GM21390 (cell line): ENCODE measurements around the gene CYB561.

ENCODE experiments used
- ATAC-seq: cut with Tn5 transposase; IDR thresholded peaks from one replicate; pipeline ENCODE4 v1.9.1; 2021; ENCODE audit not compliant: unreplicated experiment

Gene CYB561

DNA sequence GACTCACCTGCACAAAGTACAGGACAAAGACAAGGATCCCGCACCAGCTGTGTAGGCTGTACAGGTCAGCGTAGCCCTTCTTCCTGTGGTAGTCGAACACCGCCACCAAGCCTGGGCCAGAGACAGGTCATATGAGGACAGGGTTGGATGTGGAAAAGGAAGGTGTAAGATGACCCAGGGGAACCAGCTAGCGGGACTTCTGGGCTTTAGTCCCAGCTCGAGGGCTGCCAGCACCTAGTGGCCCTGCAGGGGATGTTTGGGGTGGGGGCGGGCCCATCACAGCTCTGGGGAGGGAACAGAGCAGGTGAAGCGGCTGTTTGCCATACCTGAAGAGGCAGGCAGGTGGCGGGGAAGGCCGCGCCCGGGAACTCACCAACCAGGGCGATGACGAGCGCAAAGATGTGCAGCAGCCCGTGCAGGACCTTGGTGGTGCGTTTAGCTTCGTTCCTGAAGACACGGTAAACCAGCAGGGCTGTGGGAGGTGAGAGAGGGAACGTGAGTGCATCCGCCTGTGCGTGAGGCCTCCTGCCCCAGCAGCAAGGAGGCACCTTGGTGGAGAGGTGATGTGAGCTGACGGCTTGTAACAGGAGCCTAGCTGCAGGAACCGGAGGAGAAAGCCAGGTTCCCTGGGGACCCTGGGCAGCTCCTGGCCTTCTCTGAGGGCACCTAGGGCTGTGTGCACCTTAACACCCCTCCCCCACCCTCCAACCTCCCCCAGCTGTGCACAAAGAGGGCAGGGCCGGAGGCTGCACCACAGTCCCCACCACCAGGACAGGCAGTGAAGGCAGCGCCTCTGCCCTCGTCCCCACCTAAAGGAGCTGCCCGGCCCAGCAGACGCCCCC, 10.2 kb downstream of the CYB561 start:
- no peak for ATAC-seq

DNA sequence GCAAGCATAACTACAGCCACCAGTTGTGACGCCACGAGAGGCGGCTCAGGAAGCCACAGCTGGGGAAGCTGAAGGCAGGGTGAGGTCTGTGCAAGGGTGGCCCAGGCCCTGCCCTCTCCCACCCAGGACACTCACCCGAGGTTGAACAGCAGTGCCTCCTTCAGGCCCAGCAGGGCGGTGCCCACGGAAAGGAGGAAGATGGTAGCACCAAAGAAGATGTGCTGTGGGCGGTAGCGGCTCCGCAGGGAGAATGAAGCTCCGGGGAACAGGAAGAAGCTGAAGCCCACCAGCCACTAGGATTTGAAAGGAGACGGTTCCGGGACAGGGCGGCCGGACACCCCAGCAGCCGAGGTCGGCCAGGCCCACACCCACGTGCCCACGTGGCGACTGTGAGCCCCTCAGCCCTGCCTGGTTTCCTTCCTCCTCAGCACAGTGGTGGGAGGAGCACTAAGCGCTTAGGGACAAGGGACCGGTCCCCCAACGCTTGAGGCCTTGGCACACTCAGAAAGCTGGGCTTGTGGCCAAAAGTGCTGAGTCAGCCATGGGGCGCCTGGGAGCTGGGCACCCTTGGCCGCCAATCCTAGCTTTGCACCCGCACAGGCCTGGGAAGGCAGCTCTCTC, 11.0 kb downstream of the CYB561 start:
- ATAC-seq = no peak

DNA sequence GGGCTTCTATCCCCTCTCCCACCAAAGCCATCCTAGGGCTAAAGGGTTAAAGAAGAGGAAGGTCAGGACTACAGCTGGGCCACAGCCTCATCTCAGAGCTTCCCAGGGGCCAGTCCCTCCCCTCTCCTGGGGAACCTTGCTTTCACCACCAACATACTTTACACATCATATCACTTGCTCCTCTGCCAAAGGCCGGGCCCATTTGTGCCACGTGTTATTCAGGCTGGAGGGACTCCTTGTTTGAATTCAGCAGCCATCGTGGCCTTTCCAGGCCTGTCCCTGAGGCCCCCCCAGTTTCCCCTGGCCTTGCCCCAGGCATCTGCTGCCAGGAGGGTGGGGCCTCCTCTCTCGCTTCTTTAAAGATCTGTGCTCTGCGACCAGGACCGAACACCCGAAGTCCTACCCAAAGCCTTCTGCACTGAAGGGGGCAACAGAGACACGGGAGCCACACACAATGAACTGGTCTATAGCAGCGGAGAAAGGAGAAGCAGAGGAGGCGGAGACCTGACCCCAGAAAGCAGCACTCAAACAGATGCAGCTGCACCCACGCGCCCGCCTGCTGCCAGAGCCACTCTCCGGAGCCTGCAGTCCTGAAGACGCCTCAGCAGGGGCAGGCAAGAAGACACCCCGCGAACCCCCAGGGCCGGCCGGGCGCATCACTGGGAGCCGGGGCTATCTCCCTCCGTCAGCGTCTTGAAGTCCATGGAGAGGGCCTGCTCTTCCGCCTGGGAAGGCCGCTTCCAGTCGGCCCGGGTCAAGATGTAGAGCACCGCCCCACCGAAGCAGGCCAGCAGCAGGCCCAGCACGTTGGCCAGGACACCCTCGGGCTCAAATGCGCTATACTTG, 12.1 kb downstream of the CYB561 start:
- no peak for ATAC-seq

DNA sequence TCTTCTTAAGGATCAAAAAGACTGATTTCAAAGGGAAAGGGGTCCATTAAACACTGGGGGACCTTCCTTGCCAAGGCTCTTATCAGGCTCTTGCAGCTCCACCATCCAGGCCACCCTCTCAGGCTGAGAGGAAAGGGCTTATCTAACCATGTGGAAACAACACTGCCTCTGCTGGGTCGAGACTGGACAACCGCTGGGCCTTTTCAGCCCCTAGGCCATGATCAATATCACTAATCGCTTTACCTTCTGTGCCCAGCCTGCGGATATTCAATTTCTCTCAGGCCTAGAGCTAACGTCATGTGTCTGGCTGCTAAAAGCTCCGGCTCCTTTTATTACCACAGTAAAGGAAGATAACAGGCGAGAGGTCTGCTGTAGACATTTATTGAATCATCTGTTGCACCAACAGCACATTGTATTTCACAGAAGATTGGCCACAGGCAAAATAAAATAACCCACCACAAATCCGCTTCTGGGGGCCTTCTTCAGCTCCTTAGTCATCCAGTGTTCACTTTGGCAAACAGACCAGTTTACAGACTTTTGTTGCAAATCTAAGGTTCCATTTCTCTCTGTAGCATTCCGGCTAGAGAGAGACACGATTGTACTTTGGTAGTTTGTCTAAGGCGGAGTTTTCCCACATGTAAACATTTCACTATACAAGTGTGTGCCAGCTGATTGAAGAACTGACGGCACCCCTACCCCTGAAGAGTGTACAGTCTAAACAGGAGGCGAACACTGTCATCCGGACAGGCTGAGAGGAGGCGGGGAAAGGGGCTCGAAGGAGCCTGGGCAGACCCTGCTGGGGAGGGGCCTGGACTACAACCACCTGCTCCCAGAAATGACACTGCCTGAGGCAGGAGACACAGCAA, 13.9 kb downstream of the CYB561 start:
- ATAC-seq = no peak

DNA sequence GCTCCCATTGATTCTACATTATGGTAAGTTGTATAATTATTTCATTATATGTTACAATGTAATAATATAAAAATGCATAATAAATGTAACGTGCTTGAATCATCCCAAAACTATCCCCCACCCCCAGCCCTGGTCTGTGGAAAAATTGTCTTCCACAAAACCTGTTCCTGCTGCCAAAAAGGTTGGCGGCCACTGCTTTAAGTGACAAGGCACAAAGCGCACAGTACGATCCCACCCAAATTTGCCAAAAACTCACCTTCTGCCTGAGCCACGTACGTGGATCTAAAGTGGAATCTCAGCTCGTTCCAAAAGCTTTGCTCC, 14.5 kb downstream of the CYB561 start:
- no peak for ATAC-seq

DNA sequence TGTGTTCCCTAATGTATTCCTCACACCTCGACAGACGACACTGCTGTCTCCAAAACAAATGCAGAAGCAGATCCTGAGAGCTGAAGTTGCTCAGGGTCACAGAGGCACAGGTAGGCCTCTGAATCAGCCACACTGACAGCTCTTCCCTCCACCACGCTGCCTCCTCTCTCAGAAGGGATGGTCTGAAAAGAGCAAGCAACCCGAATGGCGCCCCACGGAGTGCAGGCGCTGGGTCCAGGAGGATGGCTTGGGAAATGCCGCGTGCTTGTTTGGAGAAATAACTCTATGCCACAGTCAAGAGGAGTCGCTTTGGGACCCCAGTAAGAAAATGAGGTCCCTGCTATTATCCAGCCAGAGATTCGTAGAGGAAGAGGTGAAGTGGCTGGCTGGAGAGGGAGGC, 15.9 kb downstream of the CYB561 start:
- ATAC-seq = no peak

DNA sequence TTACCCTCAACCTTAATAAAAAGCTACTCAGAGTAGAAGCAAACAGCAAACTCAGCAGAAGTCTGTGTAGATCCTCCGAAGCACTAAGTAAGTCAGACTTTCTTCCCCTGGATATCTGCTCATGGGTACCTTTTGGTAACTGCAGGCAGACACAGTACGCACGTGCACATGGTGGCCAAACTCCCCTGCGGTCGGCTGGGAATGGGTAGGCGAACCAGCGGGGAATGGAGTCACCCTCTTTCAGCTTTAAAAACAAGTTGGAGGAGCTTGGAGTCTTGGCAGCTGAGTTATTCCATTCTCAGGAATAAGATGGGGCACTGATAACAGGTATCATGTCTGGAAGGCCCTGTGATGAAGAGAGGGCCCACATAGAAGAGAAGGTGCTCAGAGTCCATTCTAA, 16.3 kb downstream of the CYB561 start:
- no peak for ATAC-seq

DNA sequence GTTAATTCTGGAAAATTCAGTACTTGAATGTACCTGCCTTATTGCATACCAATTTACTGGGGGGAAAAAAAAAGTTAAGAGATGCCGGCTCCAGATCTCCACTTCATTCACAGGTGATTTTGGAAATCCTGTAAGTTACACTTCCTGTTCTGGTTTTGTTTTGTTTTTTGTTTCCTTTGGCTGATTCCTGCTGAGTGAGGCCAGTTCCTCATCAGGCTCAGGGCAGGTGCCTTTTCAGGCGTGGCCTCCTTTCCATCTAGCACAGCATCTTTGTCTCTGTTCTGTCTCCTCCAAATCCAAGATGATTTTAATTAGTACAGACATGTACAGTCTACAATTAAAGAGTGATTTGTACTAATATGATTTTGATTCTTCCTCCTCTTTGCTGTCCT, 19.2 kb downstream of the CYB561 start:
- ATAC-seq = no peak

DNA sequence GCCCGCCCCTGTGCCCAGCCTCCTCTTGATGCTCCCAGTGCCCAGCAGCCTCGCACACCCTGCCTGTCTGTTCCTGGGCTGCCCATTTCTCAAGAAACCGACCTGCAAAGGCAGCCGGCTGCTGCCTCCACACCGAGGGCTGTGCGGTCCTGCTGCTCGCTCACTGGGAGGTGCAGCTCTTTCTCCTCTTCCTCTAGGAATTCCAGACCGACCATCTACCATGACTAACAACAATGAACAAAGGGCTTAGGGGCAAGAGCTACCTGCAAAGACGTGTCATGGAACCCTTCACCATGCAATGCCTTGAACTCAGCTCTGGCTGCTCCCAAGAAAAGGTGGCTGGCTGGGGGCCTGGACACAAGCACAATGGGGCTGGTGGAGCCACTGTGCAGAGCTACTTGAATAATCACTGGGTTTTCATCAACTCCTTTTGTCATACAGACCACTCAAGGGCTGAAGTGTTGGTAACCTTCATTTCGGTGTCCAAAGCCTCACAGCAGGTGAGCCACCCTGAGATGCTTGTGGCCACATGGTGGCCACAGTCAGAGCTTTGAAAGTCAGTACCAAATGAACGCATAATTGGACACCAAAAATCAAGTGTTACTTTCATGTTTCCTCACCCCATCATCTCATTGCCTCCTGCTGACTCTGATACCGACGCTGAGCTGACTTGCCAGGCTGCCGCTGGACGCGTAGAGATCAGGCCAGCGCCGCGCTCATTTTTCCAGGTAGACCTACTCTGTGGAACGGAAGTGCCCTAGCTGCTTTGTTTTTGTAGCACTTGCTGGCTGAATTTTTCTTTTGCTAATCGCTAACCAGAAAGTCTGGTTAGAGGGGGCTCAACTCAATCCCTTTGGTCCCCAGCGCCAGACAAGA, 19.8 kb downstream of the CYB561 start:
- no peak for ATAC-seq

DNA sequence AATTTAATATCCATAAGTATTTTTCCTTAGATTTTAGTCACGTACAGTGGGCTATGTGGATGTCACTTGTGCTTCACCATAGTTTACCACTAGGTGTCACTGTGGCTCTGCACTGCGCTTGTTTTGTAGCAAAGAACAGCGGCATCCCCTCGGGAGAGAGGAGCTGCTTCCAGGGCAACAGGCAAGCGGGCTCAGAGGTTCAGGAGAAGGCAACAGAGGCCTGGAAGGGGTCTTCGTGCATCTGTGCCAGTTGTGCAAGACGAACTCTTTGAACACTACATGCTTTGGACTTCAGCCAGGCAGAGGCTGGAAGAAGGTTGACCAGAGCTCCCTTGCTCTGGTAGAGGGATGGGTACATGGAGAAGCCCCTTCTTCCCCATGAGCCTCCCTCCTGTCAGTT, 20.6 kb downstream of the CYB561 start:
- ATAC-seq = no peak

DNA sequence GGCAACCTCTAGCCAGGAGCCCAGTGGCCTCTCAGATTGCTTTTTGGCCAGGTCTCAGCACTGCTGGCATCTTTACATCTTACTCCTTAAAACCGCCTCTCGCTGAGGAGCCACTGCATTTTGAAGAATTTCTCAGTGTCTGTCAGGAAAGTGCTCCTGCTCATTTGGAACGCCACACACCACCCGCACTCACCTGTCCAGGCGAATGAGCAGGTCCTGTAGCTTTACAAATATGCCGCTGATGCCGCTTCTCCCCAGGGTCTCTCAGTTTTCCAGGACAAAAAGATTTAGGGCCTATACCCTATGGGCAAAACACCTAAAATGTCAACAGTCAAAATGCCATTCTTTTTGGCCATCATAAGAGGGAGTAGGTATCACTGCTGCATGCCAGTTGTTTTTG, 22.1 kb downstream of the CYB561 start:
- ATAC-seq = no peak

DNA sequence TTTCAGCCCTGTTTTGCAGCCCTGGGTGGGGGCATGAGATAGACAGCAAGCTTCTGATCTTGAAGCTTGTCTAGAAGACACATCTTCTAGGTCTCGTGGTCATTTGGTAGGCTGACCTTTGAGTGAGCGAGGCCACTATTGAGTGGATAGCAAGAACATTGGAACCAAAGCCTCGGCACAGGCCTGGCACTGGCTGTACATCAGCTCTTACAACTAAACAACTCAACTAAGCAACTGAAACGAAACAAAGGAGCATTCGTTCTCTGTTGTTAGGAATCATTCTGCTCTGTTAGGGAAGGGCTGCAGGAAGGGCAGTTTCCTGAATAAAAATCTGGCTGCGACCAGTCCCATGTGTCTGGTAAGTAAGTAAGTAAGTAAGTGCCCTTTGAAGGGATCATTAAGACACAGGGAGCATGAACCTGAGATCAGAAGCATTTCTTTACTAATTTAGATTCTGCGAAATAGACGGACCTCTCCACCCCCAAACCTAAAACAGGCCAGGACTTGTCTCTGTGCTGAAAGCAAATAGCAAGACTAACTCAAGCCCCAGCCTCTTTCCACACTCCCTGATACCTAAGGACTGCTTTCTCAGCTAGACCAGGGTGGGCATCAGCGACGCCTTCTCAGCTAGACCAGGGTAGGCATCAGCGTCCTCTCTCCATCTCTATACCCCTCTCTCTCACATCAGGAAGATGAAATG, 22.7 kb downstream of the CYB561 start:
- no peak for ATAC-seq

DNA sequence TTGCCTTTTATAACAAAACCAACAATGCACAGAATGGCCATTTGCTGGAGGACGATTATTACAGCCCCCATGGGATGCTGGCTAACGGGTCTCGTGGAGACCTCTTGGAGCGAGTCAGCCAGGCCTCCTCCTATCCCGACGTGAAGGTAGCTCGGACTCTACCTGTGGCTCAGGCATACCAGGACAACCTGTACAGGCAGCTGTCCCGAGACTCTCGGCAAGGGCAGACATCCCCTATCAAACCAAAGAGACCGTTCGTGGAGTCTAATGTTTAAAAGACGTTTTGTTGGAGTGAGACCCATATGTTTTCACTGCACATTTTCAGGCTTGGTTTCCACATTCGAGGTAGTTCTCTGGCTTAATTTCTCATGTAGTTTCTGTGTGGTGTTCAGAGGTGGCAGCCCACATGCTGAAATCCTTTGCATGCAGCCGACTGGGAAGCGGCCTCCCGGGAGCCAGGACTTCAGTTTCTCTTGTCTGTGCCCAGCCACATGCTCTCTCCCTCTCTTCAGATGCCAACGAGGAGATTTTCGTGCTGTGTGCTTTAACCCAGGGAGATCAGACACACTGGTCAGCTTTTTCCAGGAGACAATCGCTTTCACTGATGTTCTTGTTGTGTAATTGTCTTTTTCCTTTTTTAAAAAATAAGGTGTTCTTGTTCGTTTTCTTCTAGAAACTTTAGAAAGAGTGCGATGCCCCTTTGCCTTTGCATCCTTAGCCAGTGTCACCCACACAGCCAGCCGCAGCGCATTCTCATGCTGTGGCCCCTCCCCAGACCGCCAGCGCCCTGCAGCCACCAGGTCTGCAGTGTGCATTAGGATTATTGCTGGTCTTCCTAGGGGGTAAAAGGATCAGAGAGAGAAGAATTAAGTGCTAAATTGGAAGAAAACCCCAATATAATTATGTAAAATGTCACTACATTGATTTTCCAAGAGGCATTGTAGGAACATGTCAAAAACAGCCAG, 24.1 kb downstream of the CYB561 start:
- no peak for ATAC-seq

DNA sequence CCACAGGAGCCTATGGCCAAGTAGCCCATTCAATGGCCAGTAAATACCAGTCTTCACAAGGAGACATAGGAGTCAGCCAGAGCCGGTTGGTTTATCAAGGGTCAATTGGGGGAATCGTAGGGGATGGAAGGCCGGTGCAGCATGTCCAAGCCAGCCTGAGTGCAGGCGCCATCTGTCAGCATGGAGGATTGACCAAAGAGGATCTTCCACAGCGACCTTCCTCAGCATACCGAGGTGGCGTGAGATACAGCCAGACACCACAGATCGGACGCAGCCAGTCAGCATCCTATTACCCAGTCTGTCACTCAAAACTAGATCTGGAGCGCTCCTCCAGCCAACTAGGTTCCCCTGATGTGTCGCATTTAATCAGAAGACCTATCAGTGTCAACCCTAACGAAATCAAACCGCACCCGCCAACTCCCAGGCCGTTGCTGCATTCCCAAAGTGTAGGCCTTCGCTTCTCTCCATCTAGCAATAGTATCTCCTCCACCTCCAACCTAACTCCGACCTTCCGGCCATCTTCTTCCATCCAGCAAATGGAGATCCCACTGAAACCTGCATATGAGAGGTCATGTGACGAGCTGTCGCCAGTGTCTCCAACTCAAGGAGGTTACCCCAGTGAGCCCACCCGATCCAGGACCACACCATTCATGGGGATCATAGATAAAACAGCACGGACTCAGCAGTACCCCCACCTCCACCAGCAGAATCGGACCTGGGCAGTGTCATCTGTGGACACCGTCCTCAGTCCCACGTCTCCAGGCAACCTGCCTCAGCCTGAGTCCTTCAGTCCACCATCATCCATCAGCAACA, 25.0 kb downstream of the CYB561 start:
- no peak for ATAC-seq

DNA sequence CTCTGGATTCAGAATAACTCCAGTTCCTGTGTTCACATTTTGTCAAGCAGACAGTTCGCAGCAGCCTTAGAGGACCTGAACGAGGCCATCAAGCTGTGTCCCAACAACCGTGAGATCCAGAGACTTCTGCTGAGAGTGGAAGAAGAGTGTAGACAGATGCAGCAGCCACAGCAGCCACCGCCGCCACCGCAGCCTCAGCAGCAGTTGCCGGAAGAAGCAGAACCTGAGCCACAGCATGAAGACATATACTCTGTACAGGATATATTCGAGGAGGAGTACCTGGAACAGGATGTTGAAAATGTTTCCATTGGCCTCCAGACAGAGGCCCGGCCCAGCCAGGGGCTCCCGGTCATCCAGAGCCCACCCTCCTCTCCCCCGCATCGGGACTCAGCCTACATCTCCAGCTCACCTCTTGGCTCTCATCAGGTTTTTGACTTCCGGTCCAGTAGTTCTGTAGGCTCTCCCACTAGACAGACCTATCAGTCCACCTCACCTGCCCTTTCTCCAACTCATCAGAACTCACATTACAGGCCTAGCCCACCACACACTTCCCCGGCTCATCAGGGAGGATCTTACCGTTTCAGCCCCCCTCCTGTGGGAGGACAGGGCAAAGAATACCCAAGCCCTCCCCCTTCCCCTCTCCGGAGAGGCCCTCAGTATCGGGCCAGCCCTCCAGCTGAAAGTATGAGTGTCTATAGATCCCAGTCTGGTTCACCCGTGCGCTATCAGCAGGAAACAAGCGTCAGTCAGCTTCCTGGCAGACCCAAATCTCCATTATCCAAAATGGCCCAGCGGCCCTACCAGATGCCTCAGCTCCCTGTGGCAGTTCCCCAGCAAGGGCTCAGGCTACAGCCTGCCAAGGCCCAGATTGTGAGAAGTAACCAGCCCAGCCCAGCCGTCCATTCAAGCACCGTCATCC, 25.9 kb downstream of the CYB561 start:
- no peak for ATAC-seq

DNA sequence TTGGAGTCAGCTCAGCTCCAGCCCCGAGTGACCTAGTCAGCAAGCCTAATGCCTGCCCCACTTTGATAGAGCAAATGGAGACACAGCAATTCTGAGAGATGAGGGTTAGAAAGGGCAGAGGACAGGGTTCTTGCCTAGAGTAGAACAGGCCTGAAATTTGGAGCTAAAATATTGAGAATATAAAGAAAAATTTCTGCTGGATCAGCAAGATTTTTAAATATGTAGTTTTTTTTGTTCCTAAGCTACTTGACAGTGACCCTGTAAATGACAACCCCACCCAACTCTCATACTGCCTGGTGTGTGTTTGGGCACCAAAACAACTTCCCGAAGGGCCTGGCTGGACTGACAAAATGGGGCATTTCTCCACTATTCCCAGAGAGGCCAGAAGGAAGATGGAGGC, 26.7 kb downstream of the CYB561 start:
- ATAC-seq = no peak
